ENCODE results near the gene OTUD4. TPM values are rescaled to one million over a fixed set of nuclear protein-coding genes. Genes with fewer than 3 reads are reported as not detected.

Gene OTUD4
- total and polyA plus RNA-seq, 3 experiments from 2014 or later = 17.4 to 68.1 (median 68.0) TPM

- peak overlapping the region in 2 of 8 donors; percentile 6 to 73 for H3K27ac Mint-ChIP-seq
- no peaks in the 10 kb centered on the region for H3K27me3 ChIP-seq (ENCODE audit: insufficient read depth, low read length, poor library complexity, severe bottlenecking)
- ChIA-PET CTCF (no interaction called here), POLR2A (no interaction called here)
- H3K4me1 ChIP-seq (ENCODE audit: insufficient read depth, low read length) = peaks cover 13% of the 10 kb centered on the region
- H3K4me3 ChIP-seq (ENCODE audit: low read length) = no peak overlapping the region
- no peaks in the 10 kb centered on the region for H3K27me3 Mint-ChIP-seq
- H3K4me3 Mint-ChIP-seq = no peak overlapping the region
- peaks cover 11% of the 10 kb centered on the region for H3K36me3 ChIP-seq (ENCODE audit: insufficient read depth, low read length)
- DNase-seq = no peak
- no peaks in the 10 kb centered on the region for H3K9me3 ChIP-seq (ENCODE audit: low read length)
- H3K4me1 Mint-ChIP-seq = peaks cover 32 to 70% (median 69%) of the 10 kb centered on the region in 3 donors
- peaks cover 0 to 4% (median 3%) of the 10 kb centered on the region in 5 donors for H3K9me3 Mint-ChIP-seq
- no peak overlapping the region for H3K27ac ChIP-seq (ENCODE audit: low read depth, low read length)
- H3K36me3 Mint-ChIP-seq = peaks cover 22 to 75% (median 28%) of the 10 kb centered on the region in 3 donors
Measured at GRCh38 chr4:145093638-145094037, 86.8 kb downstream of the OTUD4 start.

DNA sequence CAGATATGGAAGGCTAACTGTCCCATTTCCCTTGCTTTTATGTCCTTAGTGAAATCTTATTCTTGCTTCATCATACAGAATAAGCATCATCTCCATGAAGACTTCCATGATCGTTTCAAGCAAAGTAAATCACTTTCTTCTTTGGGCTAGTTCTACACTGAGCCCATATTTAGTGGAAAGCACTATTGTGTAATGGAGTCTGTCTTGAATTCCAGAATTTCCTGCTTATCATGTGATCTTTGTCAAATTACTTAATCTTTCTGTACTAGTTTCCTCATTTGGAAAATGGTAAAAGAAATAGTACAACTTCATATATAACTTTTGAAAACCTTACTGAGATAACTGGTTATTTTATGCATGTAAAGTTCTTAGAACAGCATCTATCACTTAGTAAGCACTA lies 90.0 kb downstream of the OTUD4 start:
- Histone ChIP-seq H3K36me3 (ENCODE audit: insufficient read depth, low read length) (peaks cover 11% of the 10 kb centered on the region), H3K4me3 (ENCODE audit: low read length) (no peak overlapping the region), H3K27me3 (ENCODE audit: insufficient read depth, low read length, poor library complexity, severe bottlenecking) (no peaks in the 10 kb centered on the region), H3K4me1 (ENCODE audit: insufficient read depth, low read length) (no peaks in the 10 kb centered on the region), H3K9me3 (ENCODE audit: low read length) (no peaks in the 10 kb centered on the region), H3K27ac (ENCODE audit: low read depth, low read length) (no peak overlapping the region)
- POLR2A ChIA-PET = no interaction called here
- no peak for DNase-seq
- Mint-ChIP-seq H3K4me1 (peaks cover 29 to 76% (median 60%) of the 10 kb centered on the region in 3 donors), H3K27me3 (no peaks in the 10 kb centered on the region), H3K27ac (no peak overlapping the region), H3K36me3 (peaks cover 29 to 90% (median 34%) of the 10 kb centered on the region in 3 donors), H3K9me3 (peaks cover 0 to 4% (median 3%) of the 10 kb centered on the region in 5 donors), H3K4me3 (no peak overlapping the region)
- CTCF ChIA-PET = no interaction called here

- CTCF ChIA-PET = no interaction called here
- Histone ChIP-seq H3K27ac (ENCODE audit: low read depth, low read length) (no peak overlapping the region), H3K4me1 (ENCODE audit: insufficient read depth, low read length) (no peaks in the 10 kb centered on the region), H3K9me3 (ENCODE audit: low read length) (no peaks in the 10 kb centered on the region), H3K27me3 (ENCODE audit: insufficient read depth, low read length, poor library complexity, severe bottlenecking) (no peaks in the 10 kb centered on the region), H3K4me3 (ENCODE audit: low read length) (no peak overlapping the region), H3K36me3 (ENCODE audit: insufficient read depth, low read length) (peaks cover 5% of the 10 kb centered on the region)
- Mint-ChIP-seq H3K9me3 (no peaks in the 10 kb centered on the region), H3K27ac (peak overlapping the region in 2 of 8 donors; percentile 48 to 87), H3K27me3 (no peaks in the 10 kb centered on the region), H3K36me3 (peaks cover 11 to 59% (median 23%) of the 10 kb centered on the region in 3 donors), H3K4me1 (peaks cover 21 to 42% (median 39%) of the 10 kb centered on the region in 3 donors), H3K4me3 (no peak overlapping the region)
- POLR2A ChIA-PET = no interaction called here
- no peak for DNase-seq
Measured at GRCh38 chr4:145083891-145084605, 96.3 kb downstream of the OTUD4 start.

Other genes with a start within 250 kb of the OTUD4 start
- gene ANAPC10, start 82.4 kb downstream of the OTUD4 start, total RNA-seq = 10 to 100 TPM; 26.0 to 26.8 TPM
- gene ANAPC10, start 82.4 kb downstream of the OTUD4 start, polyA plus RNA-seq = 39.0 TPM
- gene ABCE1, start 82.3 kb downstream of the OTUD4 start, total RNA-seq = 100 to 1,000 TPM; 170 to 179 TPM
- 59.7 TPM for gene ABCE1, start 82.3 kb downstream of the OTUD4 start, polyA plus RNA-seq